ENCODE data around the gene INPP4B.

GRCh38 chr4:142414366-142414990 lies 431.6 kb downstream of the INPP4B start:
- TF ChIP-seq MYC (IDR thresholded peaks at IDR 0.05; ENCODE audit: low read depth, low read length), result no peak
- TF ChIP-seq POLR2A (IDR thresholded peaks at IDR 0.05; ENCODE audit: extremely low read depth, insufficient read length), result no peak
- TF ChIP-seq, protein P1, sequence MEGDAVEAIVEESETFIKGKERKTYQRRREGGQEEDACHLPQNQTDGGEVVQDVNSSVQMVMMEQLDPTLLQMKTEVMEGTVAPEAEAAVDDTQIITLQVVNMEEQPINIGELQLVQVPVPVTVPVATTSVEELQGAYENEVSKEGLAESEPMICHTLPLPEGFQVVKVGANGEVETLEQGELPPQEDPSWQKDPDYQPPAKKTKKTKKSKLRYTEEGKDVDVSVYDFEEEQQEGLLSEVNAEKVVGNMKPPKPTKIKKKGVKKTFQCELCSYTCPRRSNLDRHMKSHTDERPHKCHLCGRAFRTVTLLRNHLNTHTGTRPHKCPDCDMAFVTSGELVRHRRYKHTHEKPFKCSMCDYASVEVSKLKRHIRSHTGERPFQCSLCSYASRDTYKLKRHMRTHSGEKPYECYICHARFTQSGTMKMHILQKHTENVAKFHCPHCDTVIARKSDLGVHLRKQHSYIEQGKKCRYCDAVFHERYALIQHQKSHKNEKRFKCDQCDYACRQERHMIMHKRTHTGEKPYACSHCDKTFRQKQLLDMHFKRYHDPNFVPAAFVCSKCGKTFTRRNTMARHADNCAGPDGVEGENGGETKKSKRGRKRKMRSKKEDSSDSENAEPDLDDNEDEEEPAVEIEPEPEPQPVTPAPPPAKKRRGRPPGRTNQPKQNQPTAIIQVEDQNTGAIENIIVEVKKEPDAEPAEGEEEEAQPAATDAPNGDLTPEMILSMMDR (IDR thresholded peaks at IDR 0.05; ENCODE audit: low read depth, low read length), result no peak

All from NB4 (cell line).